ENCODE measurements around the gene FLACC1. TPM values are rescaled to one million over a fixed set of nuclear protein-coding genes. Genes with fewer than 3 reads are reported as not detected.

The FLACC1 gene
- total and polyA plus RNA-seq, 9 of the 15 experiments (the other 6 are each of a cell fraction or from before 2014, with no cell fraction given) = 0.07 to 0.68 (median 0.22) TPM; not detected in 2

DNA sequence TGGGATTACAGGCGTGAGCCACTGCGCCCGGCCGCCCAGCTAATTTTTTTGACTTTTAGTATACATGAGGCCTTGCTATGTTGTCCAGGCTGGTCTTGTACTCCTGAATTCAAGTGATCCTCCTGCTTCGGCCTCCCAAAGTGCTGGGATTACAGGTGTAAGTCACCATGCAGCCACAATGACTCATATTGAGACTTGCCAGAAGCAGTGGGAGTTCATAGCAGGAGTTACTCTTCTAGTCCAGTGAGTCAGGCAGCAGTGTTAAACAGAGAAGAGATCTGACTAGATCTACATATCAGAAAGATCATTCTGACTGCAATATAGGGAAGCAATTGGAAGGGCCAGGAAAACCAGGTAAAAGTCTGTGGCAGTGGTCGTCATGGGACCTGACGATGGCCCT lies 1.5 kb upstream of the FLACC1 start (continued):
- TF ChIP-seq ATF3 (IDR thresholded peaks at IDR 0.05) (peak; percentile 88), ATF3 (CRISPR knock-in tag; conservative IDR thresholded peaks at IDR 0.05) (no peak), SLC30A9 (CRISPR knock-in tag; IDR thresholded peaks at IDR 0.05) (no peak), ZNF57 (CRISPR knock-in tag; IDR thresholded peaks at IDR 0.05) (no peak), KDM1A (IDR thresholded peaks at IDR 0.05) (0 out of 4 replicates have a peak, but pooled peaks of 1 of the 2 experiments have one; percentile 17), CBX1 (IDR thresholded peaks at IDR 0.05; ENCODE audit: low read depth) (no peak), DPF2 (IDR thresholded peaks at IDR 0.05) (peak; percentile 33; the same call in 1 of the 2 replicates), RNF219 (CRISPR knock-in tag; IDR thresholded peaks at IDR 0.05) (no peak), FOSL1 (tag; conservative IDR thresholded peaks at IDR 0.05) (peak; percentile 82), SMARCE1 (IDR thresholded peaks at IDR 0.05) (peak; percentile 53; the same call in 1 of the 2 replicates), ARID1B (IDR thresholded peaks at IDR 0.05) (peak; percentile 64), NFYB (IDR thresholded peaks at IDR 0.05; ENCODE audit: extremely low read depth, insufficient read length) (no peak), NFIX (CRISPR knock-in tag; IDR thresholded peaks at IDR 0.05; ENCODE audit: low read depth) (no peak), CTBP1 (IDR thresholded peaks at IDR 0.05; ENCODE audit: borderline replicate concordance) (no peak)
